IMR-90 (cell line): ENCODE results near the gene DNAJB9. TPM values are rescaled to one million over a fixed set of nuclear protein-coding genes. Genes with fewer than 3 reads are reported as not detected.

Experiments
- ATAC-seq: fragments of 200-7000 bp; cut with Tn5 transposase; 2 replicates; pipeline ENCODE4 v1.9.1; 2020; ENCODE audit warnings: low read depth, mild to moderate bottlenecking, moderate library complexity
- BruUV-seq: library from RNA; stranded (reverse); fragments of 400-500 nt; replicated peaks from 2 replicates; lab custom pipeline; 2021; lab: Mats Ljungman, UMichigan
- CTCF ChIA-PET: fragments of 300-600 bp; formaldehyde crosslinking; extraction: SDS; loops from one replicate; lab custom pipeline; 2021; ENCODE audit warnings: antibody characterized with exemption; lab: Yijun Ruan, JAX
- POLR2A ChIA-PET: fragments of 300-600 bp; sonication (Branson Sonifier 250); formaldehyde crosslinking; loops from one replicate; lab custom pipeline; 2022; ENCODE audit warnings: antibody characterized with exemption; ENCODE audit not compliant: unreplicated experiment; lab: Charles Lee
- DNase-seq: peaks from one replicate; pipeline ENCODE4 v3.0.0; 2013
- H2AFZ ChIP-seq: replicated peaks from 2 replicates; pipeline ENCODE3; 2013; ENCODE audit warnings: low read length, mild to moderate bottlenecking; ENCODE audit not compliant: poor library complexity
- H2AK5ac ChIP-seq: 2 replicates; pipeline ENCODE4 v1.6.1; 2013; ENCODE audit warnings: low read depth, low read length, inconsistent platforms
- H2AK9ac ChIP-seq: replicated peaks from 2 replicates; pipeline ENCODE3; 2013; ENCODE audit warnings: mild to moderate bottlenecking, low read depth, low read length, moderate library complexity; ENCODE audit not compliant: poor library complexity
- H2BK120ac ChIP-seq: 2 replicates; pipeline ENCODE4 v1.6.1; 2013; ENCODE audit warnings: low read depth, low read length, inconsistent platforms
- H2BK15ac ChIP-seq: 3 replicates; pipeline ENCODE4 v1.6.1; 2013; ENCODE audit warnings: low read depth, low read length, inconsistent platforms
- H2BK20ac ChIP-seq: 2 replicates; pipeline ENCODE4 v1.6.1; 2013; ENCODE audit warnings: low read depth, mild to moderate bottlenecking, inconsistent platforms, low read length, moderate library complexity
- H2BK5ac ChIP-seq: 2 replicates; pipeline ENCODE4 v1.6.1; 2013; ENCODE audit warnings: mild to moderate bottlenecking, low read depth, low read length, inconsistent platforms; ENCODE audit not compliant: poor library complexity, severe bottlenecking
- H3K14ac ChIP-seq: replicated peaks from 2 replicates; pipeline ENCODE4 v1.6.1; 2013; ENCODE audit warnings: low read depth, low read length, inconsistent platforms
- H3K18ac ChIP-seq: 2 replicates; pipeline ENCODE4 v1.6.1; 2013; ENCODE audit warnings: low read depth, low read length, control low read depth
- H3K23ac ChIP-seq: 2 replicates; pipeline ENCODE4 v1.6.1; 2013; ENCODE audit warnings: low read depth, low read length, inconsistent platforms
- H3K27ac ChIP-seq: 2 replicates; pipeline ENCODE4 v1.5.1; 2013; ENCODE audit warnings: mild to moderate bottlenecking, control low read depth, low read length; ENCODE audit not compliant: insufficient read depth
- H3K27me3 ChIP-seq: 2 replicates; pipeline ENCODE4 v1.6.1; 2013; ENCODE audit warnings: low read length; ENCODE audit not compliant: control insufficient read depth, insufficient read depth
- H3K36me3 ChIP-seq: 2 replicates; pipeline ENCODE4 v1.6.1; 2013; ENCODE audit warnings: low read length, mixed read lengths; ENCODE audit not compliant: control insufficient read depth, insufficient read depth
- H3K4ac ChIP-seq: 2 replicates; pipeline ENCODE4 v1.6.1; 2013; ENCODE audit warnings: low read depth, low read length, inconsistent platforms
- H3K4me1 ChIP-seq: 2 replicates; pipeline ENCODE4 v1.6.1; 2013; ENCODE audit warnings: low read length, mixed read lengths; ENCODE audit not compliant: control insufficient read depth, insufficient read depth
- H3K4me2 ChIP-seq: 2 replicates; pipeline ENCODE4 v1.6.1; 2013; ENCODE audit warnings: low read depth, mild to moderate bottlenecking, control low read depth, low read length, moderate library complexity
- H3K4me3 ChIP-seq: 2 replicates; pipeline ENCODE4 v1.5.1; 2013; ENCODE audit warnings: low read depth, mild to moderate bottlenecking, control low read depth, low read length, moderate library complexity; ENCODE audit not compliant: insufficient read depth
- H3K56ac ChIP-seq: 2 replicates; pipeline ENCODE4 v1.6.1; 2013; ENCODE audit warnings: low read length, inconsistent platforms; ENCODE audit not compliant: insufficient read depth; ENCODE audit errors: extremely low read depth
- H3K79me1 ChIP-seq, 2 experiments: 2 replicates each; pipeline ENCODE4 v1.6.1; 2013; ENCODE audit warnings: low read length in 2 of 2, inconsistent platforms in 1 of 2, low read depth in 1 of 2
- H3K9ac ChIP-seq: 2 replicates; pipeline ENCODE4 v1.6.1; 2013; ENCODE audit warnings: low read depth, low read length, control low read depth
- H3K9me1 ChIP-seq: 2 replicates; pipeline ENCODE4 v1.6.1; 2013; ENCODE audit warnings: low read length, inconsistent platforms; ENCODE audit not compliant: insufficient read depth
- H3K9me3 ChIP-seq: 2 replicates; pipeline ENCODE4 v1.6.1; 2013; ENCODE audit warnings: low read length; ENCODE audit not compliant: control insufficient read depth, insufficient read depth
- H4K20me1 ChIP-seq: 2 replicates; pipeline ENCODE4 v1.6.1; 2013; ENCODE audit warnings: low read length, inconsistent platforms; ENCODE audit not compliant: insufficient read depth
- H4K5ac ChIP-seq: 2 replicates; pipeline ENCODE4 v1.6.1; 2013; ENCODE audit warnings: mild to moderate bottlenecking, low read depth, low read length, control low read depth
- H4K8ac ChIP-seq, 2 experiments: 2 replicates each; pipeline ENCODE4 v1.6.1; 2013; ENCODE audit warnings: low read depth in 2 of 2, low read length in 2 of 2, control low read depth in 1 of 2, inconsistent platforms in 1 of 2
- H4K91ac ChIP-seq: 2 replicates; pipeline ENCODE4 v1.6.1; 2013; ENCODE audit warnings: low read depth, low read length, inconsistent platforms; ENCODE audit not compliant: insufficient read depth
- BHLHE40 ChIP-seq: fragments of 150-350 bp; IDR thresholded peaks from 2 replicates; pipeline ENCODE4 v1.6.1; 2016; ENCODE audit warnings: mild to moderate bottlenecking, low read depth, low read length
- FOS ChIP-seq: fragments of 150-350 bp; IDR thresholded peaks from 2 replicates; pipeline ENCODE4 v1.6.1; 2016; ENCODE audit warnings: low read depth, low read length
- MAZ ChIP-seq: IDR thresholded peaks from 2 replicates; pipeline ENCODE4 v1.6.1; 2012; ENCODE audit warnings: low read depth, mild to moderate bottlenecking, low read length, improper control_type of control experiment, moderate library complexity, borderline replicate concordance
- RAD21 ChIP-seq: IDR thresholded peaks from 2 replicates; pipeline ENCODE4 v1.6.1; 2012; ENCODE audit warnings: low read length, improper control_type of control experiment
- RCOR1 ChIP-seq: IDR thresholded peaks from 2 replicates; pipeline ENCODE4 v1.6.1; 2012; ENCODE audit warnings: mild to moderate bottlenecking, low read length, improper control_type of control experiment; ENCODE audit not compliant: insufficient replicate concordance
- RFX5 ChIP-seq: IDR thresholded peaks from 2 replicates; pipeline ENCODE4 v1.8.0; 2012; ENCODE audit warnings: low read depth, mild to moderate bottlenecking, low read length, moderate library complexity
- WGBS, 2 experiments: methylation state at CpG; one replicate each; pipeline versions ENCODE4 v1.1.5 to v1.1.7; 2013; ENCODE audit warnings: missing lambda C conversion rate in 2 of 2; ENCODE audit not compliant: insufficient read length in 1 of 2; ENCODE audit errors: extremely low coverage in 2 of 2; 5-methylcytosine and 5-hydroxymethylcytosine counted together
- dilution Hi-C: fragments of 300-500 bp; cut with HindIII; formaldehyde crosslinking; loops from one replicate; pipeline ENCODE4 v1.14.3; 2018; ENCODE audit warnings: low sequenced_read_pairs; ENCODE audit not compliant: unreplicated experiment
- in situ Hi-C: fragments of 300-500 bp; cut with MboI; formaldehyde crosslinking; loops from 3 replicates; pipeline ENCODE4 v1.14.3; 2019; ENCODE audit warnings: low sequenced_read_pairs, inconsistent platforms, mixed read lengths
- intact Hi-C: fragments of 100-400 bp; cut with micrococcal nuclease; formaldehyde crosslinking; loops from 2 replicates; pipeline ENCODE4 v1.10.0; 2022
- polyA plus RNA-seq, 3 experiments: library from polyadenylated mRNA; depleted of rRNA; stranded (reverse); fragments of >200 nt; gene quantifications; 2 replicates each; pipeline ENCODE4 v1.2.3, GENCODE V29; 2012; ENCODE audit warnings: low replicate concordance in 1 of 3
- total RNA-seq: library from RNA; depleted of rRNA; stranded (reverse); fragments of >200 nt; gene quantifications from 2 replicates; pipeline ENCODE4 v1.2.3, GENCODE V29; 2012
- TF ChIP-seq, protein P1 (sequence below): fragments of 150-350 bp; IDR thresholded peaks from 2 replicates; pipeline ENCODE4 v1.6.1; 2017; ENCODE audit warnings: mild to moderate bottlenecking, antibody characterized with exemption, low read length, low read depth

Gene DNAJB9
- total and polyA plus RNA-seq, 2 of the 4 experiments (the other 2 are of a cell fraction), result 3.8 to 44.6 TPM

DNA sequence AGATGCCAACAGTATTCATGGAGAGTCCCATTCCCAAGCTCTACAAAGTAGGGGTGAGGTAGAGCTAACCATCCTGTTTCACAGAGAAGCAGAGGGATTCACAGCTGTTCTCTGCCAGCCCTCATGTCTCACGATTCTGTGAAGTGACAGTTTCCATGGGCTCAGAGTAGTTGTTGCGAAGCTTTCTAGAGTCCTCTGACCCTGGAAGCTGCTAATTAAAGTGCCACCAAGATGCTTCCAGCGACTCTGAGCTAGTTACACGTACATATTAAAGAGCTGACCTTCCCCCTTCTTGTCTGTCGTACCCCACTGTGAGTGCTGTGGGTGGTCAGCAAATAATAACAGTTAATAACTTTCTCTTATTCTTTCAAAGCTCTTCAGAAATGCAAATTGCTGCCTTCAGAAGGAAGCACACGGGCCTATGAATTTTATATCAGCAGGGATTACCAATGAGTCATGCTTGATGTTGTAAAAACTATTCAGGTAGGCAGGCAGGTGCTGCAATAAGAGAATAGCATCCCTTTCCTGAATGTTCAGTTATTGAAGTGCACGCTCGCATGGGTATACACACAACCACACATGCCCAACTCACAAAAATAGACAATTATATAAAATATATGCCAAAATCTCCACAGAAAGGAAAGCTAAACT is 34.1 kb downstream of the DNAJB9 start:
- no peaks in the 10 kb centered on the region for H3K79me1 ChIP-seq
- no peaks in the 10 kb centered on the region for H3K9me1 ChIP-seq
- H4K5ac ChIP-seq, result no peak overlapping the region
- H3K36me3 ChIP-seq, result no peaks in the 10 kb centered on the region
- no peak overlapping the region for H2BK15ac ChIP-seq
- no peak for DNase-seq
- no peak overlapping the region for H2AK5ac ChIP-seq
- H3K4me2 ChIP-seq, result no peak overlapping the region
- no peaks in the 10 kb centered on the region for H3K9me3 ChIP-seq
- TF ChIP-seq RCOR1 (no peak), FOS (no peak), BHLHE40 (no peak), RFX5 (no peak), MAZ (no peak), RAD21 (no peak)
- TF ChIP-seq, protein P1, sequence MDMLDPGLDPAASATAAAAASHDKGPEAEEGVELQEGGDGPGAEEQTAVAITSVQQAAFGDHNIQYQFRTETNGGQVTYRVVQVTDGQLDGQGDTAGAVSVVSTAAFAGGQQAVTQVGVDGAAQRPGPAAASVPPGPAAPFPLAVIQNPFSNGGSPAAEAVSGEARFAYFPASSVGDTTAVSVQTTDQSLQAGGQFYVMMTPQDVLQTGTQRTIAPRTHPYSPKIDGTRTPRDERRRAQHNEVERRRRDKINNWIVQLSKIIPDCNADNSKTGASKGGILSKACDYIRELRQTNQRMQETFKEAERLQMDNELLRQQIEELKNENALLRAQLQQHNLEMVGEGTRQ, result no peak
- H2BK5ac ChIP-seq, result no peak overlapping the region
- H3K4me3 ChIP-seq, result no peak overlapping the region
- H4K91ac ChIP-seq, result no peak overlapping the region
- H3K4ac ChIP-seq, result no peak overlapping the region
- BruUV-seq, result no TSS peak
- H4K20me1 ChIP-seq, result no peaks in the 10 kb centered on the region
- H3K9ac ChIP-seq, result no peak overlapping the region
- ChIA-PET POLR2A (no interaction called here), CTCF (no interaction called here)
- H2BK120ac ChIP-seq, result no peak overlapping the region
- no peak overlapping the region for H2AFZ ChIP-seq
- no peak overlapping the region for H3K18ac ChIP-seq
- H3K23ac ChIP-seq, result no peak overlapping the region
- intact Hi-C loops (no loop called here), in situ Hi-C loops (loop anchor here (25.0 kb wide), 1 partner anchor 1834 kb away; no protein-coding TSS in a partner anchor), dilution Hi-C loops (no loop called here)
- no peak overlapping the region for H3K27ac ChIP-seq
- H3K27me3 ChIP-seq, result peaks cover 2% of the 10 kb centered on the region
- no peak overlapping the region for H2AK9ac ChIP-seq
- H3K56ac ChIP-seq, result no peak overlapping the region
- no CpG with 5 or more reads among the region's 8 CpGs for WGBS, 2 experiments
- no peaks in the 10 kb centered on the region for H3K4me1 ChIP-seq
- no peak overlapping the region for H3K14ac ChIP-seq
- H2BK20ac ChIP-seq, result no peak overlapping the region
- no peak for ATAC-seq
- no peak overlapping the region for H4K8ac ChIP-seq
